SK-N-SH (cell line): ENCODE measurements around the gene DIPK1A. TPM values are rescaled to one million over a fixed set of nuclear protein-coding genes. Genes with fewer than 3 reads are reported as not detected.

Source experiments
- CTCF ChIA-PET: fragments of 300-600, 350-600 bp; formaldehyde crosslinking; extraction: SDS; loops from one replicate; lab custom pipeline; 2021; lab: Yijun Ruan, JAX
- POLR2A ChIA-PET: fragments of 350-600 bp; sonication (Branson Sonifier 250); formaldehyde crosslinking; extraction: SDS; loops from one replicate; lab custom pipeline; 2020; ENCODE audit warnings: antibody characterized with exemption, inconsistent platforms; lab: Yijun Ruan, JAX
- DNase-seq: peaks from one replicate; pipeline ENCODE4 v3.0.0; 2012
- H2AFZ ChIP-seq: fragments of 200-600 bp; sonication (generic); 2 replicates; pipeline ENCODE4 v1.8.1; 2016; ENCODE audit warnings: antibody characterized with exemption, mild to moderate bottlenecking, low read depth
- H3F3A ChIP-seq: fragments of 200-600 bp; sonication (generic); replicated peaks from 2 replicates; pipeline ENCODE3; 2016; ENCODE audit warnings: antibody characterized with exemption, mild to moderate bottlenecking; ENCODE audit not compliant: insufficient read depth
- H3K27ac ChIP-seq, 2 experiments: fragments of 200-500 bp in 1 of 2; fragments of 200-600 bp in 1 of 2; sonication (Bioruptor generic) in 1 of 2; sonication (generic), shearing (Covaris generic) in 1 of 2; 2 replicates each; pipeline versions ENCODE4 v1.5.1 to v1.6.1; 2014 to 2016; ENCODE audit warnings: low read depth in 2 of 2, inconsistent platforms in 1 of 2, low read length in 1 of 2, mild to moderate bottlenecking in 1 of 2, mixed read lengths in 1 of 2
- H3K27me3 ChIP-seq: fragments of 200-600 bp; sonication (generic), shearing (Covaris generic); 2 replicates; pipeline ENCODE4 v1.6.1; 2016; ENCODE audit warnings: mixed run types; ENCODE audit not compliant: insufficient read depth
- H3K36me3 ChIP-seq, 2 experiments: fragments of 200-500 bp in 1 of 2; fragments of 200-600 bp in 1 of 2; sonication (Bioruptor generic) in 1 of 2; sonication (generic) in 1 of 2; replicated peaks in 1 of 2; 2 replicates each; pipeline versions ENCODE3 to v1.5.1; 2014 to 2016; ENCODE audit warnings: low read length in 1 of 2, mild to moderate bottlenecking in 1 of 2; ENCODE audit not compliant: insufficient read depth in 2 of 2, control insufficient read depth in 1 of 2
- H3K4me1 ChIP-seq, 2 experiments: fragments of 200-500 bp in 1 of 2; fragments of 200-600 bp in 1 of 2; sonication (Bioruptor generic) in 1 of 2; sonication (generic), shearing (Covaris generic) in 1 of 2; 2 replicates each; pipeline versions ENCODE4 v1.5.1 to v1.6.1; 2014 to 2016; ENCODE audit warnings: low read depth in 1 of 2, low read length in 1 of 2, mixed run types in 1 of 2; ENCODE audit not compliant: insufficient read depth in 2 of 2, control insufficient read depth in 1 of 2
- H3K4me2 ChIP-seq: fragments of 200-600 bp; sonication (generic), shearing (Covaris generic); 2 replicates; pipeline ENCODE4 v1.6.1; 2017; ENCODE audit warnings: mixed run types
- H3K4me3 ChIP-seq, 2 experiments: fragments of 200-500 bp in 1 of 2; fragments of 200-600 bp in 1 of 2; sonication (Bioruptor generic) in 1 of 2; sonication (generic), shearing (Covaris generic) in 1 of 2; 2 replicates each; pipeline versions ENCODE4 v1.5.1 to v1.8.1; 2014 to 2016; ENCODE audit warnings: low read depth in 2 of 2, inconsistent platforms in 1 of 2, low read length in 1 of 2, mild to moderate bottlenecking in 1 of 2, mixed read lengths in 1 of 2, moderate library complexity in 1 of 2
- H3K79me2 ChIP-seq: fragments of 200-600 bp; sonication (generic); 2 replicates; pipeline ENCODE4 v1.8.1; 2017; ENCODE audit warnings: mild to moderate bottlenecking; ENCODE audit not compliant: insufficient read depth
- H3K9ac ChIP-seq: fragments of 200-600 bp; sonication (generic); 2 replicates; pipeline ENCODE4 v1.6.1; 2017; ENCODE audit warnings: mixed run types
- H3K9me2 ChIP-seq: fragments of 200-600 bp; sonication (generic); 2 replicates; pipeline ENCODE4 v1.6.1; 2017; ENCODE audit warnings: mixed run types
- H3K9me3 ChIP-seq: fragments of 200-600 bp; sonication (generic); 2 replicates; pipeline ENCODE4 v1.6.1; 2017; ENCODE audit warnings: mixed run types, mild to moderate bottlenecking, moderate library complexity
- H4K20me1 ChIP-seq: fragments of 200-600 bp; sonication (generic); 2 replicates; pipeline ENCODE4 v1.6.1; 2017; ENCODE audit warnings: mild to moderate bottlenecking, mixed run types; ENCODE audit not compliant: insufficient read depth
- CTCF ChIP-seq: fragments of 200-600 bp; sonication (generic); IDR thresholded peaks from 2 replicates; pipeline ENCODE4 v1.6.1; 2017; ENCODE audit warnings: antibody characterized with exemption, mild to moderate bottlenecking, moderate library complexity
- ELF1 ChIP-seq: IDR thresholded peaks from 2 replicates; pipeline ENCODE4 v1.4.0; 2012
- FOSL2 ChIP-seq: IDR thresholded peaks from 2 replicates; pipeline ENCODE4 v1.4.0; 2012; ENCODE audit warnings: low read depth, mild to moderate bottlenecking, moderate library complexity, borderline replicate concordance
- POLR2AphosphoS5 ChIP-seq: IDR thresholded peaks from 2 replicates; pipeline ENCODE4 v1.6.1; 2012; ENCODE audit warnings: low read depth, low read length
- RAD21 ChIP-seq: IDR thresholded peaks from 2 replicates; pipeline ENCODE4 v1.6.1; 2012; ENCODE audit warnings: mild to moderate bottlenecking, low read length
- SMC3 ChIP-seq: IDR thresholded peaks from 2 replicates; pipeline ENCODE4 v1.6.1; 2012; ENCODE audit warnings: low read depth, low read length, improper control_type of control experiment
- TEAD4 ChIP-seq: IDR thresholded peaks from 2 replicates; pipeline ENCODE4 v1.4.0; 2012; ENCODE audit warnings: mild to moderate bottlenecking, borderline replicate concordance; ENCODE audit not compliant: insufficient read depth
- YY1 ChIP-seq: IDR thresholded peaks from 2 replicates; pipeline ENCODE4 v1.4.0; 2012; ENCODE audit warnings: low read depth, mild to moderate bottlenecking
- ZBTB33 ChIP-seq: IDR thresholded peaks from 2 replicates; pipeline ENCODE4 v1.4.0; 2012; ENCODE audit warnings: low read depth, borderline replicate concordance
- WGBS: methylation state at CpG from one replicate; pipeline ENCODE4 v1.1.6; 2017; ENCODE audit warnings: low lambda C conversion rate; 5-methylcytosine and 5-hydroxymethylcytosine counted together
- polyA plus RNA-seq, 3 experiments: library from polyadenylated mRNA; depleted of rRNA; stranded (reverse); fragments of >200 nt; gene quantifications; 2 replicates each; pipeline ENCODE4 v1.2.3, GENCODE V29; 2012

The DIPK1A gene
- polyA plus RNA-seq, 1 of the 3 experiments (the other 2 are of a cell fraction): 3.4 TPM

GRCh38 chr1:92969517-92969916 lies 8.3 kb upstream of the DIPK1A start:
- H3K9me2 ChIP-seq: no peaks in the 10 kb centered on the region
- no peaks in the 10 kb centered on the region for H3K36me3 ChIP-seq
- no peak for TF ChIP-seq ZBTB33
- no peak for TF ChIP-seq SMC3
- no peak for TF ChIP-seq TEAD4
- no peak for TF ChIP-seq POLR2AphosphoS5
- TF ChIP-seq FOSL2: no peak
- no peak for TF ChIP-seq ELF1
- ChIA-PET CTCF (interaction anchor here (1.2 to 4.9 kb wide), 7 partner anchors 9 to 111 kb away, joined by 4 to 37 read pairs (median 12); partner anchors contain the start of gene DIPK1A), POLR2A (no interaction called here)
- no peak overlapping the region for H3K9ac ChIP-seq
- H4K20me1 ChIP-seq: no peaks in the 10 kb centered on the region
- no peak overlapping the region for H3K27ac ChIP-seq
- H3K9me3 ChIP-seq: no peaks in the 10 kb centered on the region
- DNase-seq: no peak
- H3K4me1 ChIP-seq: no peaks in the 10 kb centered on the region; a peak in 1 of 4 replicates
- no peak overlapping the region for H3K4me3 ChIP-seq
- no peaks in the 10 kb centered on the region for H3F3A ChIP-seq
- H2AFZ ChIP-seq: no peak overlapping the region
- 64% methylated on average over 3 of the region's 3 CpGs for WGBS
- H3K4me2 ChIP-seq: no peak overlapping the region
- H3K79me2 ChIP-seq: no peaks in the 10 kb centered on the region
- H3K27me3 ChIP-seq: no peaks in the 10 kb centered on the region; the same call in 1 of the 2 replicates

DNA sequence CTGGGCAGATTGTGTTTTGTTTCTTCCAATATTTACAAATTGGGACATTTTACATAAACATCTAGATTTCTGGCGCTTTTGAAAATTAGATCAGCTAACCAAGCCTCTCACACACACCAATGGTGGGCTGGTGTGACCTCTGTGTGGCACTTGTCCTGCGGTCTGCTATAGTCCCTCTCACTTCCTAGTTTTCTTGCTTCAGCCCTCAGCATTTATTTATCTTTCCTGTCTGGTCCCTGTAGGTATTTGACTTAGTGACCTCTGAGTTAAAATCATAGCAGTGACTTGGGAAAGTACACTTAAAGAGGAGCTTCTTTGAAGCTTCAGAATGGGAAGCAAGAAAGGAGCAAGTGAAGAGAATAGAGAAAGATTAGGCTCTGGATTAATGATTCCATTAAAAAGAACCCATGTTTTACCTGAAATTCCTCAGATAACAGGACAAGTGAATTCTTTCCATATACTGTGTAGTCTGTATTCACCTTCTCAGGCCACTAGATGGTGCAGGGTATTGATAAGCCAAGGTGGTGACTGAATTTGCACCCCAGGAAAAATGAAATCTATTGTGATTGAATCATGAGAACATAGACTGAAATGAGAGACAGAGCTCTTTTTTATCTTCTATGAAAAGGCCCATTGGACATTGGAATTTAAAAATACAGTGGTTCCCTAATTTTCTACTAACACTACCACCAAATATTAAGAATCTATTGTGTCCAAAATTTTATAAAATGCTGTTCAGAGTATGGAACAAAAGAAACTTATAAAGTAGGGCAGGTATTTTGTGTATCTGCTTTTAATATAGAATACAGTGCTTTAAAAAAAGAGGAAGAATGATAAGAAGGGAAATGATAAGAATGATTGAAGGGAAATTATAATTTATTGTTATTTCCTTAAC lies 7.1 kb upstream of the DIPK1A start:
- H3K27me3 ChIP-seq: no peaks in the 10 kb centered on the region; the same call in 1 of the 2 replicates
- H3K27ac ChIP-seq: no peak overlapping the region
- no peaks in the 10 kb centered on the region for H3F3A ChIP-seq
- ChIA-PET POLR2A (no interaction called here), CTCF (interaction anchor here (0.7 to 3.8 kb wide), 15 partner anchors 8 to 109 kb away, joined by 3 to 37 read pairs (median 5); partner anchors contain the start of gene DIPK1A)
- no peak overlapping the region for H2AFZ ChIP-seq
- DNase-seq: peak; percentile 38
- H3K4me2 ChIP-seq: no peak overlapping the region
- no peaks in the 10 kb centered on the region for H3K9me2 ChIP-seq
- H3K4me3 ChIP-seq: no peak overlapping the region; a peak in 1 of 4 replicates
- WGBS: 67% methylated on average over 2 of the region's 2 CpGs
- H3K36me3 ChIP-seq: no peaks in the 10 kb centered on the region
- TF ChIP-seq RAD21 (peak; percentile 56), SMC3 (peak; percentile 50), CTCF (peak; percentile 59), YY1 (no peak)
- no peak overlapping the region for H3K9ac ChIP-seq
- H3K79me2 ChIP-seq: no peaks in the 10 kb centered on the region
- H3K9me3 ChIP-seq: no peaks in the 10 kb centered on the region
- H3K4me1 ChIP-seq: no peaks in the 10 kb centered on the region; a peak in 1 of 4 replicates
- no peaks in the 10 kb centered on the region for H4K20me1 ChIP-seq
